Myocyte (in vitro differentiated cells): ENCODE measurements around the gene MOB3C. TPM values are rescaled to one million over a fixed set of nuclear protein-coding genes. Genes with fewer than 3 reads are reported as not detected.

ENCODE experiments used
- DNase-seq: peaks from one replicate; pipeline ENCODE4 v3.0.0-alpha.2; 2012; ENCODE audit warnings: low read depth
- total RNA-seq: library from RNA; depleted of rRNA; stranded (reverse); fragments of >200 nt; gene quantifications from 2 replicates; pipeline ENCODE4 v1.2.3, GENCODE V29; 2014

MOB3C gene
- total RNA-seq, 1 donor from 2014 or later: 13.3 TPM

GRCh38 chr1:46576596-46576995, 40.0 kb downstream of the MOB3C start:
- no peak for DNase-seq

GRCh38 chr1:46575778-46576177, 40.8 kb downstream of the MOB3C start:
- DNase-seq: no peak

GRCh38 chr1:46575300-46575699, 41.3 kb downstream of the MOB3C start:
- no peak for DNase-seq

- no peak for DNase-seq
Measured at GRCh38 chr1:46571691-46572225, 44.9 kb downstream of the MOB3C start.

GRCh38 chr1:46569884-46570725, 46.5 kb downstream of the MOB3C start:
- no peak for DNase-seq

- DNase-seq: no peak
Measured at GRCh38 chr1:46569116-46569515, 47.5 kb downstream of the MOB3C start.

- DNase-seq: no peak
Measured at GRCh38 chr1:46568461-46568891, 48.1 kb downstream of the MOB3C start.

- DNase-seq: no peak
Measured at GRCh38 chr1:46563341-46563740, 53.3 kb downstream of the MOB3C start.

GRCh38 chr1:46562498-46562897, 54.1 kb downstream of the MOB3C start:
- DNase-seq: no peak

GRCh38 chr1:46558966-46559365, 57.6 kb downstream of the MOB3C start:
- no peak for DNase-seq

GRCh38 chr1:46558141-46558963, 58.3 kb downstream of the MOB3C start:
- DNase-seq: no peak

Other genes with a start within 250 kb of the MOB3C start
- 0.26 TPM in 1 of 2 replicates, not detected in the other for gene FAAH, start 222.5 kb downstream of the MOB3C start, total RNA-seq
- not detected in 2 replicates for gene DMBX1, start 127.0 kb downstream of the MOB3C start, total RNA-seq
- gene KNCN, start 65.2 kb downstream of the MOB3C start, total RNA-seq: not detected in 2 replicates
- gene MKNK1, start 12.5 kb downstream of the MOB3C start, total RNA-seq: 15.2 and 15.4 TPM in 2 replicates
- gene ATPAF1, start 51.6 kb upstream of the MOB3C start, total RNA-seq: 55.1 and 67.9 TPM in 2 replicates
- not detected in 2 replicates for gene TEX38, start 55.0 kb upstream of the MOB3C start, total RNA-seq
- 50.9 and 56.8 TPM in 2 replicates for gene EFCAB14, start 102.3 kb upstream of the MOB3C start, total RNA-seq
- gene CYP4B1, start 182.2 kb upstream of the MOB3C start, total RNA-seq: not detected in 2 replicates